DND-41 (cell line): Measurements from ENCODE around the gene SHH.
A peak's percentile ranks its signal among the peaks of the same experiment; 100 is the strongest.

Experiments
- ATAC-seq: fragments of 200-7000 bp; cut with Tn5 transposase; 3 replicates; pipeline ENCODE4 v1.9.1; 2021; ENCODE audit warnings: low read depth; ENCODE audit not compliant: insufficient read depth
- DNase-seq: peaks from one replicate; pipeline ENCODE4 v3.0.0-alpha.2; 2020
- H2AFZ ChIP-seq: 2 replicates; pipeline ENCODE4 v1.6.0; 2012; ENCODE audit warnings: low read depth, low read length
- H3K27ac ChIP-seq: 2 replicates; pipeline ENCODE4 v1.5.1; 2012; ENCODE audit warnings: low read length, inconsistent platforms
- H3K27me3 ChIP-seq: fragments of 200-600 bp; sonication (generic); 2 replicates; pipeline ENCODE4 v1.6.0; 2012; ENCODE audit warnings: low read length, mild to moderate bottlenecking, inconsistent platforms; ENCODE audit not compliant: insufficient read depth, poor library complexity
- H3K36me3 ChIP-seq: 2 replicates; pipeline ENCODE4 v1.5.1; 2012; ENCODE audit warnings: low read length, inconsistent platforms; ENCODE audit not compliant: insufficient read depth
- H3K4me1 ChIP-seq: 2 replicates; pipeline ENCODE4 v1.5.1; 2012; ENCODE audit warnings: mild to moderate bottlenecking, low read length; ENCODE audit not compliant: insufficient read depth
- H3K4me2 ChIP-seq: 2 replicates; pipeline ENCODE4 v1.6.0; 2012; ENCODE audit warnings: mild to moderate bottlenecking, moderate library complexity, low read length, inconsistent platforms; ENCODE audit not compliant: insufficient read depth
- H3K4me3 ChIP-seq, 2 experiments: fragments of 200-600 bp in 1 of 2; shearing (Covaris generic) in 1 of 2; 2 replicates each; pipeline ENCODE4 v1.5.1; 2012 to 2016; ENCODE audit warnings: inconsistent platforms in 2 of 2, low read length in 2 of 2, mild to moderate bottlenecking in 2 of 2, low read depth in 1 of 2, moderate library complexity in 1 of 2
- H3K79me2 ChIP-seq: 2 replicates; pipeline ENCODE4 v1.6.0; 2012; ENCODE audit warnings: low read length, inconsistent platforms; ENCODE audit not compliant: insufficient read depth
- H3K9ac ChIP-seq: 2 replicates; pipeline ENCODE4 v1.6.0; 2012; ENCODE audit warnings: low read depth, mild to moderate bottlenecking, inconsistent platforms, low read length, moderate library complexity
- H3K9me3 ChIP-seq: 2 replicates; pipeline ENCODE4 v1.5.1; 2012; ENCODE audit warnings: low read length, moderate library complexity, mild to moderate bottlenecking, inconsistent platforms; ENCODE audit not compliant: insufficient read depth, severe bottlenecking
- H4K20me1 ChIP-seq: 2 replicates; pipeline ENCODE4 v1.6.0; 2012; ENCODE audit warnings: low read length; ENCODE audit not compliant: insufficient read depth
- EZH2 ChIP-seq: IDR thresholded peaks from 3 replicates; pipeline ENCODE4 v1.6.1; 2012; ENCODE audit warnings: borderline replicate concordance, low read depth, mild to moderate bottlenecking, moderate library complexity, low read length, inconsistent platforms; ENCODE audit not compliant: severe bottlenecking
- TF ChIP-seq, protein P1 (sequence below): IDR thresholded peaks from 2 replicates; pipeline ENCODE4 v1.5.1; 2012; ENCODE audit warnings: borderline replicate concordance, low read length, moderate library complexity, mild to moderate bottlenecking; ENCODE audit not compliant: poor library complexity, severe bottlenecking; ENCODE audit errors: extremely low read depth

The SHH gene

DNA sequence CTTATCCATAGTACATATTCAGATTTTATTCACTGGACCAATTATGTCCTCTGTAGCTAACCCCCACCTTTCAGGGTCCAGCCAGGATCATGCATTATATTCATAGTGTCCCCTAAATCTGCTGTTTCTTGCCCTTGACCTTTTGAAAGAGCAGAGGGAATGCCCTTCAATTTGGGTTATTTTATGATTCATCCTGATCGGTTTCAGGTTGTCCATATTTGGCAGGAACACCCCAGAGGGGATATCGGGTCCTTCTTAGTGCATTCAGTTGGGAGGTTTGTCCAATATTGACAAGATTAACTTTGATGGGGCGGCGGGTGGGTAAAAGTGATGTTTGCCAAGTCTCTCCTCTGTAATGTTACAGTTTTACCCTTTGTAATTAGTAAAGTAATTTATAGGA, 60.9 kb downstream of the SHH start:
- H3K4me2 ChIP-seq, result no peak overlapping the region

DNA sequence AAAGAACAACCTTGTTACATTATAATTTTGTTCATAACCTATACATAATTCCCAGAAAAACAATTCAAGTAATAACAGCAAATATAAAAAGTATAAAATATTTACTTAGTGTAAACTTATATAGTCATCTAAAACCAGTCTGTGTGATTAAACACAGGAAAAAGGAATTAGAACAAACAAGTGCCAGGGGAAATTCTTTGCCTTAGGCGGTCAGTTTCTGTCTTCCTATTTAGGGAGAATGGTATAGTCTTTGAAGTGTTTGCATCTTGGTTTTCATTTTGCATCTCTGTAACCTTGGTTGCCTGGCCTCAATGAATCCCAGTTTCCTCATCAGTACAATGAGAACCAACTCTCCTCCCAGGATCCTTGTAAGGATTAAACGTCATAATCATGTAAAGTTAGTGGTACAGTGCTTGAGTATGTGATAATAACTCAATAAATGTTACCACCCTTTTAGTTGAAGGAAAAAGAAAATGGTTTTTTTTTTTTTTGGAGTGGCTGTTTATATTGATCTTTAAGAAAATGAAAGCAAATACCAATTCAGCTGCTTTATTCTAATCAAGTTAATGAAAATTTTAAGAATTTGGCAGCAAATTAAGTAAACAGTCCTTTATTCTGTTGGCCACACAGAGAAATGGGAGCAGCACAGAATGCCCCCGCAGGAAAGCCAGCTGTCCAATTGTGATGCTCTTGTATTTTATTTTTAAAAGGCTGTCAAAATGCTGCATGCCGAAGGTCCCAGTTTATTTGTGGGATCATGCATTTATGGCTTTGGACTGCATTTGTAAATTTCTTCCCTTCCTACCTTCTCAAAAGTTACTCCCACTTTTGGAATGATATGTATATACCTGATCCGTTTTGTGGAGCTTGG, 61.8 kb downstream of the SHH start:
- H3K9ac ChIP-seq, result no peak overlapping the region
- no peaks in the 10 kb centered on the region for H3K27me3 ChIP-seq
- H3K4me2 ChIP-seq, result no peak overlapping the region
- DNase-seq, result no peak
- no peaks in the 10 kb centered on the region for H3K9me3 ChIP-seq
- TF ChIP-seq, protein P1, sequence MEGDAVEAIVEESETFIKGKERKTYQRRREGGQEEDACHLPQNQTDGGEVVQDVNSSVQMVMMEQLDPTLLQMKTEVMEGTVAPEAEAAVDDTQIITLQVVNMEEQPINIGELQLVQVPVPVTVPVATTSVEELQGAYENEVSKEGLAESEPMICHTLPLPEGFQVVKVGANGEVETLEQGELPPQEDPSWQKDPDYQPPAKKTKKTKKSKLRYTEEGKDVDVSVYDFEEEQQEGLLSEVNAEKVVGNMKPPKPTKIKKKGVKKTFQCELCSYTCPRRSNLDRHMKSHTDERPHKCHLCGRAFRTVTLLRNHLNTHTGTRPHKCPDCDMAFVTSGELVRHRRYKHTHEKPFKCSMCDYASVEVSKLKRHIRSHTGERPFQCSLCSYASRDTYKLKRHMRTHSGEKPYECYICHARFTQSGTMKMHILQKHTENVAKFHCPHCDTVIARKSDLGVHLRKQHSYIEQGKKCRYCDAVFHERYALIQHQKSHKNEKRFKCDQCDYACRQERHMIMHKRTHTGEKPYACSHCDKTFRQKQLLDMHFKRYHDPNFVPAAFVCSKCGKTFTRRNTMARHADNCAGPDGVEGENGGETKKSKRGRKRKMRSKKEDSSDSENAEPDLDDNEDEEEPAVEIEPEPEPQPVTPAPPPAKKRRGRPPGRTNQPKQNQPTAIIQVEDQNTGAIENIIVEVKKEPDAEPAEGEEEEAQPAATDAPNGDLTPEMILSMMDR, result no peak
- no peak for TF ChIP-seq EZH2
- H3K4me3 ChIP-seq, result no peak overlapping the region
- H4K20me1 ChIP-seq, result peaks cover 35% of the 10 kb centered on the region; the same call in 1 of the 2 replicates
- no peak overlapping the region for H2AFZ ChIP-seq
- ATAC-seq, result no peak
- peaks cover 100% of the 10 kb centered on the region for H3K79me2 ChIP-seq
- H3K4me1 ChIP-seq, result peaks cover 84% of the 10 kb centered on the region
- H3K36me3 ChIP-seq, result peaks cover 92% of the 10 kb centered on the region
- peak overlapping the region; percentile 54 for H3K27ac ChIP-seq

More for the DNA sequence above, 60.9 kb downstream of the SHH start:
- Histone ChIP-seq H3K79me2 (peaks cover 100% of the 10 kb centered on the region), H3K27ac (peak overlapping the region; percentile 0; the same call in 1 of the 2 replicates), H3K36me3 (peaks cover 88% of the 10 kb centered on the region), H4K20me1 (peaks cover 36% of the 10 kb centered on the region; the same call in 1 of the 2 replicates), H3K4me1 (peaks cover 75% of the 10 kb centered on the region), H3K27me3 (no peaks in the 10 kb centered on the region), H2AFZ (no peak overlapping the region), H3K9ac (no peak overlapping the region), H3K9me3 (no peaks in the 10 kb centered on the region), H3K4me3 (no peak overlapping the region)
- TF ChIP-seq EZH2, result no peak
- TF ChIP-seq, protein P1, result no peak
- DNase-seq (no peak), ATAC-seq (no peak)
